ENCODE results near the gene PTPRQ. TPM values are rescaled to one million over a fixed set of nuclear protein-coding genes. Genes with fewer than 3 reads are reported as not detected.

PTPRQ gene
- polyA plus RNA-seq, 2 of the 4 experiments (the other 2 are of a cell fraction): 0.14 to 0.17 TPM

GRCh38 chr12:80513211-80513610 lies 69.2 kb downstream of the PTPRQ start:
- CTCF ChIA-PET: no interaction called here

DNA sequence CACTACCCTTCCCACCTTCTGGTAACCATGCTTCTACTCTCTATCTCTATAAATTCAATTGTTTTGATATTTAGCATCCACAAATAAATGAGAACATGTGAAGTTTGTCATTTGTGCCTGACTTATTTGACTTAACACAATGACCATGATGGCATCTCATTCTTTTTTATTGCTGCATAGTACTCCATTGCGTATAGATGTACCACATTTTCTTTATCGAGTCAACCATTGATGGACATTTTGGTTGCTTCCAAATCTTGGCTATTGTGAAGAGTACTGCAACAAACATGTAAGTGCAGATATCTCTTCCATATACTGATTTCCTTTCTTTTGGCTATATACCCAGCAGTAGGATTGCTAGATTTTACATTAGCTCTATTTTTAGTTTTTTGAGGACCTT lies 73.6 kb downstream of the PTPRQ start:
- no peak for TF ChIP-seq SREBF2 (IDR thresholded peaks at IDR 0.05)
- TF ChIP-seq JUN (IDR thresholded peaks at IDR 0.05): no peak
- TF ChIP-seq CTCF (IDR thresholded peaks at IDR 0.05): no peak
- no peak for TF ChIP-seq HOXA7 (CRISPR knock-in tag; IDR thresholded peaks at IDR 0.05)
- no peak for TF ChIP-seq ZNF302 (CRISPR knock-in tag; IDR thresholded peaks at IDR 0.05)
- TF ChIP-seq BCL3 (IDR thresholded peaks at IDR 0.05): no peak
- no peak for TF ChIP-seq EP300 (IDR thresholded peaks at IDR 0.05)
- TF ChIP-seq KDM1A (IDR thresholded peaks at IDR 0.05; ENCODE audit: low read depth): no peak
- TF ChIP-seq, protein P1, sequence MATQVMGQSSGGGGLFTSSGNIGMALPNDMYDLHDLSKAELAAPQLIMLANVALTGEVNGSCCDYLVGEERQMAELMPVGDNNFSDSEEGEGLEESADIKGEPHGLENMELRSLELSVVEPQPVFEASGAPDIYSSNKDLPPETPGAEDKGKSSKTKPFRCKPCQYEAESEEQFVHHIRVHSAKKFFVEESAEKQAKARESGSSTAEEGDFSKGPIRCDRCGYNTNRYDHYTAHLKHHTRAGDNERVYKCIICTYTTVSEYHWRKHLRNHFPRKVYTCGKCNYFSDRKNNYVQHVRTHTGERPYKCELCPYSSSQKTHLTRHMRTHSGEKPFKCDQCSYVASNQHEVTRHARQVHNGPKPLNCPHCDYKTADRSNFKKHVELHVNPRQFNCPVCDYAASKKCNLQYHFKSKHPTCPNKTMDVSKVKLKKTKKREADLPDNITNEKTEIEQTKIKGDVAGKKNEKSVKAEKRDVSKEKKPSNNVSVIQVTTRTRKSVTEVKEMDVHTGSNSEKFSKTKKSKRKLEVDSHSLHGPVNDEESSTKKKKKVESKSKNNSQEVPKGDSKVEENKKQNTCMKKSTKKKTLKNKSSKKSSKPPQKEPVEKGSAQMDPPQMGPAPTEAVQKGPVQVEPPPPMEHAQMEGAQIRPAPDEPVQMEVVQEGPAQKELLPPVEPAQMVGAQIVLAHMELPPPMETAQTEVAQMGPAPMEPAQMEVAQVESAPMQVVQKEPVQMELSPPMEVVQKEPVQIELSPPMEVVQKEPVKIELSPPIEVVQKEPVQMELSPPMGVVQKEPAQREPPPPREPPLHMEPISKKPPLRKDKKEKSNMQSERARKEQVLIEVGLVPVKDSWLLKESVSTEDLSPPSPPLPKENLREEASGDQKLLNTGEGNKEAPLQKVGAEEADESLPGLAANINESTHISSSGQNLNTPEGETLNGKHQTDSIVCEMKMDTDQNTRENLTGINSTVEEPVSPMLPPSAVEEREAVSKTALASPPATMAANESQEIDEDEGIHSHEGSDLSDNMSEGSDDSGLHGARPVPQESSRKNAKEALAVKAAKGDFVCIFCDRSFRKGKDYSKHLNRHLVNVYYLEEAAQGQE (IDR thresholded peaks at IDR 0.05): no peak
- TF ChIP-seq NPAS2 (CRISPR knock-in tag; IDR thresholded peaks at IDR 0.05; ENCODE audit: borderline replicate concordance): no peak
- TF ChIP-seq HMGXB4 (CRISPR knock-in tag; IDR thresholded peaks at IDR 0.05; ENCODE audit: borderline replicate concordance): no peak
- no peak for TF ChIP-seq USF2 (IDR thresholded peaks at IDR 0.05)
- TF ChIP-seq EHMT2 (IDR thresholded peaks at IDR 0.05; ENCODE audit: low read depth): no peak
- TF ChIP-seq SMC3 (IDR thresholded peaks at IDR 0.05): no peak
- no peak for TF ChIP-seq CBX8 (IDR thresholded peaks at IDR 0.05)
- WGBS (ENCODE audit: missing lambda C conversion rate): 87% methylated on average over 2 of the region's 2 CpGs
- H3K4me2 ChIP-seq: no peak overlapping the region
- peaks cover 6% of the 10 kb centered on the region; the same call in 2 of the 3 replicates for H3K9me3 ChIP-seq
- DNase-seq (ENCODE audit: low read depth in 1 of 2, low spot score in 1 of 2) (no peak), ATAC-seq (no peak), FAIRE-seq (no peak)
- H3K4me1 ChIP-seq: peaks cover 8% of the 10 kb centered on the region; the same call in 2 of the 3 replicates
- CTCF ChIA-PET: no interaction called here
- no peak overlapping the region for H3K4me3 ChIP-seq
- no peak overlapping the region for H3K27ac ChIP-seq
- POLR2A ChIA-PET: no interaction called here

More at GRCh38 chr12:80513211-80513610, 69.2 kb downstream of the PTPRQ start:
- no peak for DNase-seq (ENCODE audit: low read depth in 1 of 2, low spot score in 1 of 2)
- H3K4me1 ChIP-seq: peaks cover 13% of the 10 kb centered on the region; the same call in 2 of the 3 replicates
- H3K9me3 ChIP-seq: peaks cover 6% of the 10 kb centered on the region; the same call in 2 of the 3 replicates
- no peak overlapping the region for H3K4me3 ChIP-seq
- no peak overlapping the region for H3K27ac ChIP-seq
- WGBS (ENCODE audit: missing lambda C conversion rate): 78% methylated on average over 18 of the region's 18 CpGs
- no peak for ATAC-seq
- H3K4me2 ChIP-seq: no peak overlapping the region
- TF ChIP-seq FOSB (CRISPR knock-in tag; IDR thresholded peaks at IDR 0.05) (no peak), EHF (CRISPR knock-in tag; IDR thresholded peaks at IDR 0.05) (no peak)
- POLR2A ChIA-PET: no interaction called here
- no peak for FAIRE-seq
